H1 (cell line): ENCODE measurements around the gene PCDH9. TPM values are rescaled to one million over a fixed set of nuclear protein-coding genes. Genes with fewer than 3 reads are reported as not detected.

Experiments used
- EGR1 ChIP-seq: IDR thresholded peaks from 2 replicates; pipeline ENCODE4 v1.6.1; 2011; ENCODE audit warnings: low read depth, low read length, borderline replicate concordance
- HDAC2 ChIP-seq, 2 experiments: fragments of 300-600 bp in 1 of 2; sonication (generic) in 1 of 2; IDR thresholded peaks; 2 replicates each; pipeline ENCODE4 v1.6.1; 2011 to 2012; ENCODE audit warnings: low read depth in 2 of 2, low read length in 2 of 2, mild to moderate bottlenecking in 2 of 2, moderate library complexity in 2 of 2, borderline replicate concordance in 1 of 2, inconsistent platforms in 1 of 2
- HDAC6 ChIP-seq: IDR thresholded peaks from one replicate; pipeline ENCODE4 v1.7.1; 2012; ENCODE audit warnings: low read depth, mild to moderate bottlenecking, inconsistent platforms, low read length, moderate library complexity
- KDM5A ChIP-seq: fragments of 200-600 bp; IDR thresholded peaks from 2 replicates; pipeline ENCODE4 v1.7.1; 2012; ENCODE audit warnings: mild to moderate bottlenecking, low read length, inconsistent platforms, mixed read lengths
- RXRA ChIP-seq: IDR thresholded peaks from 2 replicates; pipeline ENCODE4 v1.6.1; 2011; ENCODE audit warnings: low read depth, mild to moderate bottlenecking, low read length, moderate library complexity; ENCODE audit not compliant: insufficient read depth
- SP2 ChIP-seq: IDR thresholded peaks from 2 replicates; pipeline ENCODE4 v1.6.1; 2012; ENCODE audit warnings: mild to moderate bottlenecking, low read length, inconsistent platforms
- polyA plus RNA-seq, 7 experiments: library from polyadenylated mRNA; depleted of rRNA in 3 of 7; stranded (reverse) in 5 of 7; unstranded in 2 of 7; fragments of >200 nt in 5 of 7; fragments of 200-250 nt in 2 of 7; gene quantifications; 1 replicate in 5 of 7; 2 replicates in 1 of 7; 4 replicates in 1 of 7; pipeline versions ENCODE4 v1.2.1 to v1.2.3, GENCODE V29; 2011 to 2013; ENCODE audit warnings: missing spikeins in 2 of 7, mixed read lengths in 2 of 7
- total RNA-seq: library from RNA; stranded (reverse); fragmentation: NEBNext Ultra II Directional; extraction: Animal tissue kit (Norgen Biotek cat#: 25700); gene quantifications from 2 replicates; pipeline ENCODE4 v1.2.1, GENCODE V29; 2021

Gene PCDH9
- total and polyA plus RNA-seq, 2 of the 8 experiments (the other 6 are each of a cell fraction or from before 2014, with no cell fraction given) = 0.12 to 0.60 TPM

DNA sequence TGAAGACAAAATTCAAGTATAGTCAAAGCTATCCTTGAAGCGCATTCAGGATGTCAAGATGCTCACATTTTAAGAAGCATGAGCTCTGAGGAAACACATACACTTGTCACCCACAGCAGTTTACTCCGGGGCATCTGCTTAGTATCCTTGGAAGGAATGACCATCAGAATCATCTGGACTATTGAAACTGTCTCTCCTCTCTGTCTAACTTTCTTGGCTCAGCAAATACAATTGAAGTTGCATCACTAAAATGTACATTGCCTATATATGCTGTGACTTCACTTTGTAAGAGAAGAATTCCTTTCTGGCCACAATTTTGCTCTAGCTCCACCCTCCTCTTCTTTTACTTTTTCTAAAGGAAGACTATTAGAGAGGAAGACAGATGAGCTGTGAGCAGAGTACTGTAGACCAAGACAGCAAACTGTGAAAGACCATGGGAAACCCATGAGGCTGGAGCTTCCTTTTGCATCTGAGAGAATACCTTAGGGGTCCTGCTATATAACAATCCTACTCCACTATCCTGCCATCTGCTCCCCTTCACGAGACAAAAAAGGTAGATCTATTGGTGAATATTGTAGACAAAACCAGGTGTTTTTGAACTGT lies 906.3 kb downstream of the PCDH9 start (continued):
- TF ChIP-seq RXRA = no peak
- no peak for TF ChIP-seq SP2
- no peak for TF ChIP-seq EGR1
- no peak for TF ChIP-seq HDAC6
- TF ChIP-seq KDM5A = no peak
- TF ChIP-seq HDAC2 (IDR thresholded peaks at IDR 0.05; ENCODE audit: borderline replicate concordance in 1 of 2, low read depth in 2 of 2, low read length in 2 of 2) = no peak
- TF ChIP-seq, all 59 proteins: peak for 0
